Inferior parietal cortex (tissue), 1 donor: ENCODE results near the gene TDG.
"Not testable (repeated sequence)": the region's sequence is repeated elsewhere in the genome, so short reads cannot be mapped to it uniquely, and the experiment has no call there.

Experiments
- DNase-seq: peaks from one replicate; pipeline ENCODE4 v3.0.0-alpha.2; 2016; ENCODE audit errors: extremely low spot score

The TDG gene

DNA sequence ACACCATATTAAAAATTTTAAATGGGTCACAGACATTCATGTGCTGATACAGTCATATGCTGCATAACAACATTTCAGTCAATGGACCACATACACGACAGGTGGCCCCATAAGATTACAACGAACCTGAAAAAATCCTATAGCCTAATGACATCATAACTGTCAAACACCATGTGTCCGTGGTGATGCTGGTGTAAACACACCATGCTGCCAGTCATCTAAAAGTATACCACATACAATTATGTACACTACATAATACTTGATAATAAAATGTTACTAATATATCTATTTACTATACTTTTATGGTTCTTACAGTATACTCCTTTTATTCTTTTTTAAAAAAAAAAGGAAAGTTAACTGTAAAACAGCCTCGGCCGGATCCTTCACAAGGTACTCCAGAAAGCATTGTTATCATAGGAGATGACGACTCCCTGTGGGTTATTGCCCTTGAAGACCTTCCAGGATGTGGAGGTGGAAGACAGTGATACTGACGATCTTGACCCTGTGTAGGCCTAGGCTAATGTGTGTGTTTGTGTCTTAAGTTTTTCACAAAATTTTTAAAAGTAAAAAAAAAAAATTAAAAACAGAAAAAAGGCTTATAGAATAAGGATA is 5.0 kb upstream of the TDG start:
- no peak for DNase-seq

DNA sequence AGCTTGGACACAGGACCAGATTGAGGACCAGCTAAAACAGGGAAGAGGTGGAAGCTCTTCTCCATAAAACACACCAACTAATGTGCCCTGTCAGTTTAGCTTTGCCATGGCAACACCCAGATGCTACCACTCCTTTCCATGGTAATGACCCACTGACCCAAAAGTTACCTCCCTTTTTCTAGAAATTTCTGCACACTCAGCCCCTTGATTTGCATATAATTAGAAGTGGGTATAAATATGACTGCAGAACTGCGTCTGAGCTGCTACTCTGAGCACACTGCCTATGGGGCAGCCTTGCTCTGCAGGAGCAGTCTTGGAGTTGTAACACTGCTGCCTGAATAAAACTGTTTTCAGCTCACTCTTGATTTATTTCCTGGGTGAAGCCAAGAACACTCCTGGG is 3.2 kb upstream of the TDG start:
- no peak for DNase-seq

DNA sequence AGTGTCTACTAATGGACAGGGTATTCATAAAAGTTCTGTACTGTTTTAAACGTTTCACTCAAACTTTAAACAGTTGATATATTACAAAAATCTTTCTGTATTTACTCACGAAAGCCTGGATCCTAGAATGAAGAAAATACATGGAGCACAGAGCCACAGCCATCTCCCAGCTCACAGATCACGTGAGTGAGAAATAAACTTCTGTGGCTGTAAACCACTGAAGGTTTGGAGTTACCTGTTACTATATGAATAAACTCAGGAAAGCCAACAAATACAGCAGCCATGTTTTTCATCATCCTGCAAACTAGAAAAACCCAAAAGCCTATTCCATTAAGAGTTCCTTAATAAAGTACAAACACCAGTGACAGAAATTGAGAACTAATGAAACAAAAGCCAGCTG is 867 bp upstream of the TDG start:
- DNase-seq: no peak

DNA sequence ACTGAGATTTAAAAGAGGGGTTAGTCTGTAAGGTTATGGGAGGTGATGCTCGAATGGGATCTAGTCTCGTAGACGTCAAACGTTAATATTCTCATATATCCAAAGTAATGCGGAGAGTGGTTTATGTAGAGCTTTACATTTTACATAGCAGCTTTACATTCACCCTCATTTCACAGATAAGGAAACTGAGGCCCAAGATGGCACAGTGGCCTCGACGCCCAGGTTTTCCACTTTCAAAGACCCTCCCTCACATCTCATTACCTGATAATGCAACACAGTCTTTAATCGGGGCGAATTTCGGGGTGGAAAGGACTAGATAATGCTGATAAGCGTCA is 450 bp upstream of the TDG start:
- DNase-seq: peak; percentile 24

DNA sequence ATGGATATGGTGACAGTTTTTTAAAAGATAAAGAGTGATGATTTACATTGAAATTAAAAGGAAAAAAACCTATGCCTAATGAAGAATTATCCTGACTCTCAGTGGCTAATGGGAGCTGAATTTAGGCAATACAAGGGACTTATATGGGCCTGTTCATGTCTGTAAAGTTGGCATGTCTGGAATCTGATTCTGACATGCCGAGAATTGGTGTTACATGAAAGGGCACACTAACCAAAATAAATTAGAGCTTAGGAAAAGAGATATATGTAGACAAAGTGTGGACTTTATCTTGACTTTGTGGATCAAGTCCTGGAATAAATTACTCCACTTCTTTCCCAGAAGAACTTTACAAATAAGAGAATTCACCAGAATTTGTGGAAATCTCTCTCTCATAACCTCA is 1.1 kb downstream of the TDG start:
- DNase-seq: no peak

- no peak for DNase-seq
Measured at GRCh38 chr12:103969391-103969790, 3.7 kb downstream of the TDG start.

DNA sequence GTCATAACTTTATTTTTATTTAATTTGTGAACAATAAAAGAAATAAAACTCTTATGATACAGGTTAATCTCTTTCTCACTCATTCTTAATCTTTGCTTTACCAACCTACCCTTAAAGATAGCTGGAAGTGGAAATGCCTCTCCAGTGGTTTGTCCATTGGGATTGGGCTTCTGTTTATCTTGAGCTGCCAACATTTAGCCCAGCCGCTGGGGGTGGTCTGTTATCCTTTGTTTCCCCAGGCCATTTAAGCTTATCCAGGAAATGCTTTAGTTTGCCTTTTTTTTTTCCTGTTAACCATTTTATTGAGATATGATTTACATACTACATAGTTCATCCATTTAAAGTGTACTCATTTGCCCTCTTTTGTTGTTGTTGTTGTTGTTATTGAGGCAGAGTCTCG is 8.2 kb downstream of the TDG start:
- DNase-seq: no peak

DNA sequence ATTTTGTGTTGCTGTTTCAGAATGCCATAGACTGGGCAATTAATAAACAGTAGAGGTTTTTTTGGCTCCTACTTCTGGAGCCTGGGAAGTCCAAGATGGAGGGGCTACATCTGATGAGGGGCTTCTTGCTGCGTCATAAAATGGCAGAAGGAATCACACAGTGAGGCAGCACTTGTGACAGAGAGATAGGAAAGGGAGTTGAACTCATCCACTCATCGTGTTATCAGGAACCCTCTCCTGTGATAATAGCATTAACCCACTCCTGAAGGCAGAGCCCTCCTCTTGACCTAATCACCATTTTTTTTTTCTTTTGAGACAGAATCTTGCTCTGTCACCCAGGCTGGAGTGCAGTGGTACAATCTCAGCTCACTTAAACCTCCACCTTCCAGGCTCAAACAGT is 9.7 kb downstream of the TDG start:
- no peak for DNase-seq

DNA sequence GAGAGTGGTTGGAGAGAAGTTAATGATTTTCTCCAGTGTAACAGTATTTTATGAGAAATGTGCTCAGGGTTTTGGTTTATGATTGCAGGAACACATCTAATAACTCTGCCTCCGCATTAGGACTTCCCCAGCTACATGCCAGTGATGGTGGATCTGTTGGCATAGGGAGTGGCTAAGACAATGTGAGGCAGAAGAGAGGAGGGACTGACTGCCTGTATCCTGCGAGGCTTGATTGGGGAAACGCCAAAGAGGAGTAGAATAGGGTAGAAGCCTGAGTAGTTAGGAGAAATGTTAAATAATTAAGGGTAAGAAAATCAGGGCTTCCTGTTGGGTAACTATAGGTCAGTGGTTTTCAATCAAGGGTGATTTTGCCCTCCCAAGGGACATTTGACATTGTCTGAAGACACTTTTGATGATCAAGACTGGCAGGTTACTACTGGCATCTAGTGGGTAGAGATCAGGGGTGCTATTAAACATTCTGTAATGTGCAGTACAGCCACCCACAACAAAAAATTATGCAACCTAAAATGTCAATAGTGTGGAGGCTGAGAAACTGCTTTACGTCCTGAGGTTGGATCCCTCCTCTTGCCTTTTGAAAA is 12.8 kb downstream of the TDG start:
- no peak for DNase-seq

- DNase-seq: no peak
Measured at GRCh38 chr12:103986829-103987228, 21.2 kb downstream of the TDG start.

GRCh38 chr12:103994235-103994634 is 28.6 kb downstream of the TDG start:
- no peak for DNase-seq

DNA sequence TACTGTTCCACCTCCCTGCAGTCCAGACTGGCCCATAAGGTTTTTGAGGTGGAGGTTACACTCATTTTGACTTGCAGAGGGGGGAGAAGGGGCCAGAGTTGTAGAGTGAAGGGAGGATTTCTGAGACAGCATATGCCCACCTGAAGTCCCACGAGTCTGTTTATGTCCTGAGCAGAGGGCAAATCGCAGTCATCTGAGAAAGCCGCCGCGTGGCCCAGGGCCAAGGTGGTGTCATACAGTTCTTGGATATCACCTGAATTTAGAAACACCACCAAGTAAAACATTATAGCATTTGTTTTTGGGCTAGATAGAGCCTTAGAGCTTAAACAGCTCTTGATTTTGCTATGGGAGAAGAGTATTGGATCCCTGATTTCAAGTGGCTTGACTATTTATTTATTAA is 30.9 kb downstream of the TDG start:
- DNase-seq: no peak

- no peak for DNase-seq
Measured at GRCh38 chr12:103997286-103997900, 31.7 kb downstream of the TDG start.

GRCh38 chr12:103998976-103999375 is 33.3 kb downstream of the TDG start:
- no peak for DNase-seq

GRCh38 chr12:104000807-104001434 is 35.2 kb downstream of the TDG start:
- no peak for DNase-seq

GRCh38 chr12:104002686-104003085 is 37.0 kb downstream of the TDG start:
- DNase-seq: no peak

DNA sequence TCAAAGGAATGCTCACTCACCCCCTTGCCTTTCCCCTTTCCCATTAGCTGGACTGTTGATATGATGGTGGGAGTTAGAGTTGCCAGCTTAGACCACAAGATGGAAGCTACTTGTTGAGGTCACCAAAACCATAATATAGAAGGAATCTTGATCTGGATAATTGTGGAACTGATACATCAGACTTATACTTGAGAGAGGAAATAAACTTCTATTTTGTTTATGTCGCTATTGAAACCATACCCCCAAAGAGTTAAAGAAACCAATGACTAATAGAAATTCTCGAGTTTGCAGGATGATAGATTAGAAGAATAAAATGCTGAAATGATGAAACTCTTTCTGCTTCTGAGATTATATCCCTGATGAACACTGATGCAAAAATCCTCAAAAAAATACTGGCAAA is 37.9 kb downstream of the TDG start:
- DNase-seq: no peak

- no peak for DNase-seq
Measured at GRCh38 chr12:104006929-104007328, 41.3 kb downstream of the TDG start.

- DNase-seq: no peak
Measured at GRCh38 chr12:104010121-104010520, 44.4 kb downstream of the TDG start.

- no peak for DNase-seq
Measured at GRCh38 chr12:104010606-104011169, 45.0 kb downstream of the TDG start.

DNA sequence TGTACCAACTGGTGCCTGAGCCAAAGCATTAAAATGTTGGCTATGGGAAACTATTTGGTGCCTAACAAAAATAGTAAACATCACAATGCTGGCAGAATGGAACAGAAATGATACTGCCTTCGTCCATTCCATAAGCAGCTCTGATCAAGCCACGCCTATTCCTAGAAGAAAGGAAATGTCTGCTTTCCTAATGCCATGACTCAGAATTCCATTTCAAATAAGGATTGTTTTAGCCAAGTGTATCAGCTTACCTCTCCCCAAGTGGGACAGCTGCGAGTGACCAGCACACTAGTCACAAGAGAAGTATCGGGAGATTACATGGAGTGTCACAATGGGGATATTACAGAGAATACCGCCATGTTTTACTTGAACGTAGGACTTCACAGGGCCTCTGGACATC is 45.6 kb downstream of the TDG start:
- no peak for DNase-seq

DNA sequence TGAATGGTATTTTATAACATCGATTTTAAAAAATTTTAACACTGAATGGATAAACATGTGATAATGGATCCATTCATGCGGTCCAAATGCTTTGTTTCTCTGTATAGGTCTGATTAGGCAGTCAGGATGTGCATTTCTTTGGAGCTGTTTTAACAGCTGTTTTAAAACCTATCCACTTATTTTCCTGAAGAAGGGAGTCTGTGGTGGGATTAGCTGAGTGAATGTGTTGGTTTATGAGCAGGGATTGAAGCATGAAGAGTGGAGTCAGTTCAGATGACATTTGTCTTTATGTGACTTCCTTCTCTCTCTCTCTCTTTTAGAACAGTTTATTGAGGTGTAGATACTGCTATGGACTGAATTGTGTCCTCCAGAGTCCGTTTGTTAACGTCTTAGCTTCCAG is 46.7 kb downstream of the TDG start:
- DNase-seq: no peak

DNA sequence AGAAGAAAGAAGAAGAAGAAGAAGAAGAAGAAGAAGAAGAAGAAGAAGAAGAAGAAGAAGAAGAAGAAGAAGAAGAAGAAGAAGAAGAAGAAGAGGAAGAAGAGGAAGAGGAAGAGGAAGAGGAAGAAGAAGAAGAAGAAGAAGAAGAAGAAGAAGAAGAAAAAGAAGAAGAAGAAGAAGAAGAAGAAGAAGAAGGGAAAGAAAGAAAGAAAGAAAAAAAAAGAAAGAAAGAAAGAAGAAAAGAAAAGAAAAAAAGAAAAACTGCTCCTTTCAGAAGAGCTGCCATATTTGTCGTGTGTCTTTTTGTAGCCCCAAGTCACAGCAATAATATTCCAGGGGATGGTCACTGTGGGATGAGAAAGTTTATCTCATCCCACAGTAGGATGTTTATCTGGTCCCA is 56.2 kb downstream of the TDG start:
- DNase-seq: not testable (repeated sequence)
